GM12891 (cell line): ENCODE results near the gene IL17RD.

Experiments
- PAX5 ChIP-seq: IDR thresholded peaks from 2 replicates; pipeline ENCODE4 v1.6.1; 2011; ENCODE audit warnings: low read length, moderate library complexity, mild to moderate bottlenecking; ENCODE audit not compliant: insufficient read depth, severe bottlenecking
- POLR2A ChIP-seq: IDR thresholded peaks from 2 replicates; pipeline ENCODE4 v1.6.1; 2011; ENCODE audit warnings: low read depth, low read length, control low read depth
- POLR2AphosphoS5 ChIP-seq: IDR thresholded peaks from 2 replicates; pipeline ENCODE4 v1.6.1; 2011; ENCODE audit warnings: low read depth, low read length, control low read depth
- POU2F2 ChIP-seq: IDR thresholded peaks from 2 replicates; pipeline ENCODE4 v1.6.1; 2011; ENCODE audit warnings: low read depth, mild to moderate bottlenecking, control low read depth, low read length, moderate library complexity
- SPI1 ChIP-seq: IDR thresholded peaks from 2 replicates; pipeline ENCODE4 v1.6.1; 2011; ENCODE audit warnings: low read depth, low read length, control low read depth
- TAF1 ChIP-seq: IDR thresholded peaks from 2 replicates; pipeline ENCODE4 v1.6.1; 2011; ENCODE audit warnings: low read depth, low read length, control low read depth

DNA sequence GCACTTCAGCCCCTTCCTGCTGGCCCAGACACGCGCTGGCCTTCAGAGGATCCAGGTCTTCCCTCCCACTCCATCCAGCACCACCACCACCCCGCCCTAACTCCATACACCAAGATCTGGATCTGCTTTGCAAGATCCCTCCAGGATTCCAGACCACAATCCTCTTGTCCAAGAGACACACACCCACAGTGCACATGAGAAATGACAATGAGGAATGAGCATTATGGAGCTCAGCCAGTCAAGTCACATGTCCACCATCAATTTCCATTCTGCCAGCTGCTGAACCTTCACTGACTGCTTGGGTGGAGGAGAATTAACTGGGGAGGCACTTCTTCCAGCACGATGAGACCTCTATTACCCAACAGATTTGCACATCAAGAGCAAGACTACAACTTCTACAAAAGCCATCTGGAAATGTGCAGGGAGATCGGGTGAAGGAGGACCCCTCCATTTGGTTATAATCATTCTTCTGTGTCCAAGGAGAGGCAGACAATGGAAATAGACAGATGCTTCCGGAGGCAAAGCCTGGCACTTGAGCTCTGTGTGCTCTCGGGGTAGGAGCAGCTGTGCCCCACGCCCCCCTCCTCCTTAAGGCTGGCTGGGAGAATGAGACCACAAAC lies 117.0 kb downstream of the IL17RD start:
- no peak for TF ChIP-seq POLR2A
- TF ChIP-seq POLR2AphosphoS5: no peak
- TF ChIP-seq TAF1: no peak
- no peak for TF ChIP-seq POU2F2
- no peak for TF ChIP-seq PAX5
- no peak for TF ChIP-seq SPI1
